Left ventricle myocardium inferior (tissue), 1 donor: ENCODE data around the gene NCOR1. TPM values are rescaled to one million over a fixed set of nuclear protein-coding genes. Genes with fewer than 3 reads are reported as not detected.
A peak's percentile ranks its signal among the peaks of the same experiment; 100 is the strongest.

Experiments used
- DNase-seq: peaks from one replicate; pipeline ENCODE4 v3.0.0-alpha.2; 2020
- H3K27ac ChIP-seq: fragments of 200-600 bp; replicated peaks from 2 replicates; pipeline ENCODE4 v1.8.0; 2021
- H3K27me3 ChIP-seq: fragments of 200-600 bp; 2 replicates; pipeline ENCODE4 v1.8.0; 2021; ENCODE audit warnings: low read depth
- H3K36me3 ChIP-seq: fragments of 200-600 bp; 2 replicates; pipeline ENCODE4 v1.8.0; 2021
- H3K4me1 ChIP-seq: fragments of 200-600 bp; 2 replicates; pipeline ENCODE4 v1.8.0; 2021
- H3K4me3 ChIP-seq: fragments of 200-600 bp; 2 replicates; pipeline ENCODE4 v1.8.0; 2021; ENCODE audit warnings: mild to moderate bottlenecking, moderate library complexity
- H3K9me3 ChIP-seq: fragments of 200-600 bp; replicated peaks from 2 replicates; pipeline ENCODE4 v1.8.0; 2021
- intact Hi-C: fragments of 100-400 bp; cut with micrococcal nuclease; formaldehyde crosslinking; loops from one replicate; pipeline ENCODE4 v1.11.0; 2022
- total RNA-seq: library from RNA; stranded (reverse); fragmentation: NEBNext Ultra II Directional; extraction: Animal tissue kit (Norgen Biotek cat#: 25700); gene quantifications from one replicate; pipeline ENCODE4 v1.2.1, GENCODE V29; 2021
- TF ChIP-seq, protein P1 (sequence below): fragments of 200-600 bp; IDR thresholded peaks from 2 replicates; pipeline ENCODE4 v1.8.0; 2021; ENCODE audit warnings: antibody characterized with exemption, mild to moderate bottlenecking, borderline replicate concordance
- donor health status: DM: no; HTN: yes; CAD: no; lungs with severe emphysema.

Gene NCOR1
- total RNA-seq, 1 donor from 2014 or later: 60.1 TPM

DNA sequence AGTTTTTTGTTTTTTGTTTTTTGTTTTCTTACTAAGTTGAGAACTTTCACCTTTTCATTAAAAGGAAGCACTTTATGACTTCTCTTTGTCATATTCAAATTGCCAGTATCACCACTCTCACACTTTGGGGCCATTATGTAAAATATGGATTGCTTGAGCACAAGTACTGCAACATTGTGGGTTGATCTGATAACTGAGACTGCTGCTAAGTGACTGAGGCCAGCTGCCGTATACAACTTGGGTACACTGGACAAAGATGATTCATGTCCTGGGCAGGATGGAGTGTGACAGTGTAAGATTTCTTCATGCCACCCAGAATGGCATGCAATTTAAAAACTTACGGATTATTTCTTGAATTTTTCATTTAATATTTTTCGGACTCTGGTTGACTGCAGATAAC lies 207.9 kb downstream of the NCOR1 start:
- Histone ChIP-seq H3K9me3 (no peaks in the 10 kb centered on the region), H3K4me1 (peaks cover 53% of the 10 kb centered on the region), H3K27me3 (no peaks in the 10 kb centered on the region), H3K4me3 (no peak overlapping the region), H3K36me3 (peaks cover 92% of the 10 kb centered on the region), H3K27ac (no peak overlapping the region)
- TF ChIP-seq, protein P1, sequence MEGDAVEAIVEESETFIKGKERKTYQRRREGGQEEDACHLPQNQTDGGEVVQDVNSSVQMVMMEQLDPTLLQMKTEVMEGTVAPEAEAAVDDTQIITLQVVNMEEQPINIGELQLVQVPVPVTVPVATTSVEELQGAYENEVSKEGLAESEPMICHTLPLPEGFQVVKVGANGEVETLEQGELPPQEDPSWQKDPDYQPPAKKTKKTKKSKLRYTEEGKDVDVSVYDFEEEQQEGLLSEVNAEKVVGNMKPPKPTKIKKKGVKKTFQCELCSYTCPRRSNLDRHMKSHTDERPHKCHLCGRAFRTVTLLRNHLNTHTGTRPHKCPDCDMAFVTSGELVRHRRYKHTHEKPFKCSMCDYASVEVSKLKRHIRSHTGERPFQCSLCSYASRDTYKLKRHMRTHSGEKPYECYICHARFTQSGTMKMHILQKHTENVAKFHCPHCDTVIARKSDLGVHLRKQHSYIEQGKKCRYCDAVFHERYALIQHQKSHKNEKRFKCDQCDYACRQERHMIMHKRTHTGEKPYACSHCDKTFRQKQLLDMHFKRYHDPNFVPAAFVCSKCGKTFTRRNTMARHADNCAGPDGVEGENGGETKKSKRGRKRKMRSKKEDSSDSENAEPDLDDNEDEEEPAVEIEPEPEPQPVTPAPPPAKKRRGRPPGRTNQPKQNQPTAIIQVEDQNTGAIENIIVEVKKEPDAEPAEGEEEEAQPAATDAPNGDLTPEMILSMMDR: no peak
- intact Hi-C loops: no loop called here
- no peak for DNase-seq

DNA sequence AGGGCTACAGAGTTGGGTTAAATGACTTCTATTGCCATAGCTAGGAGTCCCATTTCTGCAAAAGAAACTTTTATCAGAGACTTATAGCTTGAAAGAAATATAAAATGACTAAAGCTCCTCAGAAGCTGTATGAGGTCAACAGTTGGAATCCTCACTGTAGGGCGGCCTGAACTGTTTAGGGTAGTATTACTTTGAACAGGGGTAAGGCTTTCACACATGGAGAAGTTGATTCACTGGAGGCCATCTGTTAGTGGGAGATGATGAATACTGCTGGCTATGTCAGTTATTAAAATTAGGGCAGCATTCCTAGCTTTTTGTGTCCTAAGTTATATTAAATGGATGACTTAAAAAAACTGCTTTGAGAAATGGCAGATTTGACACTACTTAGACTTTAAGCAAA lies 209.7 kb downstream of the NCOR1 start:
- intact Hi-C loops: no loop called here
- Histone ChIP-seq H3K4me1 (peaks cover 53% of the 10 kb centered on the region), H3K36me3 (peaks cover 93% of the 10 kb centered on the region), H3K27ac (peak overlapping the region; percentile 71), H3K27me3 (no peaks in the 10 kb centered on the region), H3K9me3 (peaks cover 4% of the 10 kb centered on the region), H3K4me3 (no peak overlapping the region)
- TF ChIP-seq, protein P1: no peak
- DNase-seq: no peak

DNA sequence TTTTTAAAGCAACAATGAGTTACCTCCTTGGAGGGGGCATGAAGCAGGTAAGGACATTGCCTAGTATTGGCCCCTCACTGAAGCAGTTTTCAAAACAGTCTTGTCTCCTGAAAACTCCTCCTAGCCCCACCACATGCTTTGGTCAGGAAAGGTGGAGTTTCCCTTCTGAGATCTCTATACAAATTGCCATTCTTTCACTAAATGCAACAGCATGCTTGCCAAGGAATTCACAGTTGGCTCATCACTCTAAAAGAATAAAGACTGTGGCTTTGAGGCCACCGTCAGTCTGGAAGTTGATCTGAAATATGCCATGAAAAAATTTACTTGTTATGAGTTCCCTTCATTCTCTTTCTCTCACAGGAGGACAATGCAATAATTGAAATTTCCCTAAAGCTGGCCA lies 211.5 kb downstream of the NCOR1 start:
- H3K27ac ChIP-seq: peak overlapping the region; percentile 71
- DNase-seq: no peak

DNA sequence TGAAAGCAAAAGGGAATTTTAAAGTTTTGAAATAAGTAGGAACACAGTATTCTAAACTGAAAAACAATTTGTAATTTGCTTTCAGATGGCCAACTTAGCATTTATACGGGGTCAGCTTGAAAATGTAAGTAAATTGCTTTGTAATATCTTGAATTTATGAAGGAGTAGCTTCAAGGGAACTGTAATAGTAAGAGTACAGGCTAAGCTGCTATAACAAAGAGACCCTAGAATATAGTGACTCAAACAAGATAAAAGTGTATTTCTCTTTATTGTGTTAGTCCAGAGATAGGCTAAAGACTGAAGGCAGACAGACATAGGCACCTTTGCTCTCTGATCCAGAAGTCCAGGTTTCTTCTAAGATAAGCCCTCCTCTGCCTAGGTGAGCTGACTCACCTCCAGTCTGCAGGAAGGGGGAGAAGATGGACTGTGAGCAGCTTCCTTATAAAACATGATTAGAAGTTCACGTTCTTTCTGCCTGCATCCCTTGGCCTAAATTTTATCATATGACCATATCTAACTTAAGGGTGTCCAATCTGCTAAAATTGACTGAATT lies 212.6 kb downstream of the NCOR1 start:
- DNase-seq: no peak
- Histone ChIP-seq H3K36me3 (peaks cover 69% of the 10 kb centered on the region), H3K4me1 (peaks cover 70% of the 10 kb centered on the region), H3K27ac (peak overlapping the region; percentile 71), H3K9me3 (peaks cover 4% of the 10 kb centered on the region), H3K4me3 (no peak overlapping the region), H3K27me3 (no peaks in the 10 kb centered on the region)
- TF ChIP-seq, protein P1: no peak
- intact Hi-C loops: no loop called here

More for the DNA sequence above, 211.5 kb downstream of the NCOR1 start:
- H3K27me3 ChIP-seq: no peaks in the 10 kb centered on the region
- peaks cover 4% of the 10 kb centered on the region for H3K9me3 ChIP-seq
- TF ChIP-seq, protein P1: no peak
- H3K36me3 ChIP-seq: peaks cover 80% of the 10 kb centered on the region
- H3K4me3 ChIP-seq: no peak overlapping the region
- intact Hi-C loops: no loop called here
- H3K4me1 ChIP-seq: peaks cover 60% of the 10 kb centered on the region

DNA sequence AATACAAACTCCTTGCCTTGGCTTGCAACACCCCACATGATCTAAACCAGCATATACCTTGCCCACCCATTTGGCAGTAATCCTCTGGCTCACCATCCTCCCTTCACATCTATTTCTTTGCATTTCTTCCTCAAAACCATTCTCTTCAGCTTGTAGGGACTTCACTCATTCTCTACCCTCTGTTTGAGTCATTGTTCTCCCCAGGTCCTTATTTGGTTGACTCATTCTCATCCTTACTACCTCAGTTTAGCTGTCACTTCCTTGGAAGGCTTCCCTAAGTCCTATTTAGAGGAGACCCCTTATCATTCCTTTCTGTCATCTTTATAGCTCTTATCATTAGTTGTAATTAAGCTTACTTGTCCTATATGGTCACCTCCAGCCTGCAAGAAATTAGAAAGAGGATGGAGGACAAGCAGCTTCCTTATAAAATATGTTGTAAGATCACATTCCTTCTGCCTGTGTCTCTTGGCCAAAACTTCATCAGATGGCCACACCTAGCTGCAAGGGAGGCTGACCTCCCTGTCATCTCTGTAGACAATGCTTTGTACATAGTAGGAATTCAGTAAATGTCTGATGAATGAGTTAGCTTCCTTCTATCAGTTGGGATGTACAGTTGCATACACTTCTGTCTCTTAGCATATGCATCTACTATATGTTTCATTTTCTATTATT lies 214.0 kb downstream of the NCOR1 start:
- intact Hi-C loops: no loop called here
- H3K4me1 ChIP-seq: peaks cover 71% of the 10 kb centered on the region
- H3K27me3 ChIP-seq: no peaks in the 10 kb centered on the region
- peak overlapping the region; percentile 84 for H3K4me3 ChIP-seq
- H3K36me3 ChIP-seq: peaks cover 55% of the 10 kb centered on the region
- TF ChIP-seq, protein P1: no peak
- peaks cover 4% of the 10 kb centered on the region for H3K9me3 ChIP-seq
- peak overlapping the region; percentile 95 for H3K27ac ChIP-seq
- DNase-seq: no peak
